Stimulated activated CD4-positive, alpha-beta T cell treated with anti-CD3 and anti-CD28 coated beads, Interleukin-2, amount 100 ng/mL, for 4 hours (primary cell): Measurements from ENCODE around the gene TNNI2.
A peak's percentile ranks its signal among the peaks of the same experiment; 100 is the strongest.

Experiments
- DNase-seq: peaks from one replicate; pipeline ENCODE4 v3.0.0-alpha.2; 2020; ENCODE audit warnings: low read depth

TNNI2 gene

GRCh38 chr11:1834779-1835670 lies 3.8 kb upstream of the TNNI2 start, which contains the start of gene SYT8:
TSS of gene SYT8 (plus strand) at chr11:1834990. CDS start at chr11:1835106, 116 bp downstream.
- no peak for DNase-seq

GRCh38 chr11:1835671-1836010 lies 3.1 kb upstream of the TNNI2 start:
- no peak for DNase-seq

- DNase-seq: no peak
Measured at GRCh38 chr11:1836011-1836945, 2.5 kb upstream of the TNNI2 start.

GRCh38 chr11:1837171-1838076 lies 1.4 kb upstream of the TNNI2 start:
- DNase-seq: peak; percentile 67

GRCh38 chr11:1838077-1838425 lies 730 bp upstream of the TNNI2 start:
- no peak for DNase-seq

GRCh38 chr11:1839204-1839923 lies 583 bp downstream of the TNNI2 start:
- DNase-seq: no peak

GRCh38 chr11:1839924-1840779 lies 1.4 kb downstream of the TNNI2 start:
- no peak for DNase-seq

- DNase-seq: no peak
Measured at GRCh38 chr11:1840780-1841480, 2.1 kb downstream of the TNNI2 start.

GRCh38 chr11:1841511-1842148 lies 2.8 kb downstream of the TNNI2 start:
- no peak for DNase-seq

- DNase-seq: no peak
Measured at GRCh38 chr11:1842149-1843097, 3.6 kb downstream of the TNNI2 start.

- no peak for DNase-seq
Measured at GRCh38 chr11:1843098-1843473, 4.3 kb downstream of the TNNI2 start.

- DNase-seq: no peak
Measured at GRCh38 chr11:1843796-1844195, 5.0 kb downstream of the TNNI2 start.

- peak; percentile 32 for DNase-seq
Measured at GRCh38 chr11:1844221-1845094, 5.7 kb downstream of the TNNI2 start.

GRCh38 chr11:1845095-1845429 lies 6.3 kb downstream of the TNNI2 start:
- no peak for DNase-seq

GRCh38 chr11:1845561-1846452 lies 7.0 kb downstream of the TNNI2 start:
- no peak for DNase-seq

GRCh38 chr11:1846453-1846932 lies 7.7 kb downstream of the TNNI2 start:
- no peak for DNase-seq
